ENCODE results near the gene ARHGAP29.
"Not testable (repeated sequence)": the region's sequence is repeated elsewhere in the genome, so short reads cannot be mapped to it uniquely, and the experiment has no call there.

Gene ARHGAP29

DNA sequence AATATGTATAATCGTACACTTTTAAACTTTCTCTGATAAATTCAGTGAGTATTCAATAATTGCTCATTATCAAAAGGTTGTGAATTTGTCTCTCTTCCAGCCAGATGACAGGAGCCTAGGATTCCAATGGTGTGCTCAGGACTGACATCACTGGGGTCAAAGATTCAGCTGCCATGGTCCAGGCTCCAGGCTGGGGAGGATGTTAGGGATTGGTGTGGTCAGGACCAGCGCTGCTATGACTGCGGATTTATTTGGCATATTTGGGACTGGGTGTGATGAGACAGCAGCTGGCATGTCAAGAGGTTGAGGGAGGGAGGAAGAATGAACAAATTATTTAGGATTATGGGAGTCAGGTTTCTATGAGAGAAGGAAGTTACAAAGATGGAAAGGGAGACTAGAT, 68.3 kb downstream of the ARHGAP29 start:
- DNase-seq = no peak

DNA sequence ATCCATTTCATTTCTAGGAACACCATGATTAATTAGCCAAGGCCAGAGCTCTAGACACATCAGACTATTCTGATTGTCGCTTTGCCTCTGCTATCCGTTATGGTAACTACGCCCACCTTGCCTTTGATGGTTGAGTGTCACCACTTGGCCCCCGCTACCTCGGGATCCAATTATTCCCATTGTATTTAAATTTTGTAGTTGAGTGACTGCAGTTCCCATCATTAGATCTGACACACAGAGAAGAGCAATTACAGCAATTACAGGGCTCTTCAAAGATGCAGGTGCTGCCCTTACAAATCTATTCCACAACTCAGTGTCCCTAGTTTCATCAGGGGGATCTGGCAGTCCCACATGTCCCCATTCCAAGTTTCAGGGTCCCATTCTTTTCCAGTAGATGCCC, 71.5 kb downstream of the ARHGAP29 start:
- no peak for DNase-seq

DNA sequence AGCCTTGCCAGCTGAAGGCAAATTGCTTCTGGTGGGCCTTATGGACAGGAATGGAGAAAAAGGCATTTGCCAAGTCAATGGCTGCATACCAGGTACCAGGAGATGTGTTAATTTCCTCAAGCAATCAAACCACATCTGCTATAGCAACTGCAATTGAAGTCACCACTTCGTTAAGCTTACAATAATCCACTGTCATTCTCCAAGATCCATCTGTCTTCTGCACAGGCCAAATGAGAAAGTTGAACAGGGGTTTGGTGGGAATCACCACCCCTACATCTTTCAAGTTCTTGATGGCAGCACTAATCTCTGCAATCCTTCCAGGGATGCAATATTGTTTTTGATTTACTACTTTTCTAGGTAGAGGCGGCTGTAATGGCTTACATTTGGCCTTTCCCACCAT, 72.5 kb downstream of the ARHGAP29 start:
- not testable (repeated sequence) for DNase-seq

DNA sequence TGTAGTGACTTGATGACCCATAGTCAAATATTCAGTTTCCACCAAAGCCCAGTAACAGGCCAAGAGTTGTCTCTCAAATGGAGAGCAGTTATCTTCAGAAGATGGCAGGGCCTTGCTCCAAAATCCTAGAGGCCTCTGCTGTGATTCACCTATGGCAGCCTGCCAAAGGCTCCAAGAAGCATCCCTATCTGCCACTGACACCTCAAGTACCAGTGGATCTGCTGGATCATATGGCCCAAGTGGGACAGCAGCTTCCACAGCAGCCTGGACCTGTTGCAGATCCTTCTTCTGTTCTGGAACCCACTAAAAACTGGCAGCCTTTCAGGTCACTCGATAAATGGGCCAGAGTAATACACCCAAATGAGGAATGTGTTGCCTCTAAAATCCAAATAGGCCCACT, 73.3 kb downstream of the ARHGAP29 start:
- DNase-seq = not testable (repeated sequence)

DNA sequence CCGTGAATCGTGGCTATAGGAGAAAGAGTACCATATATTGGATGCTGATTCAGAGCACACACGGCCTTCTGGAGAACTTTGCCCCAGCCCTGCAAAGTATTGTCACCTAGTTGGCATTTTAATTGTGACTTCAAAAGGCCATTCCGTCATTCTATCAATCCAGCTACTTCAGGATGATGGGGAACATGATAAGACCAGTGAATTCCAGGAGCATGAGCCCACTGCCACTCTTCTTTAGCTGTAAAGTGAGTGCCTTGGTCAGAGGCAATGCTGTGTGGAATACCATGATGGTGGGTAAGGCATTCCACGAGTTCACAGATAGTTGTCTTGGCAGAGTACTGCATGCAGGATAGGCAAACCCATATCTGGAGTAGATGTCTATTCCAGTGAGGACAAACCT, 74.1 kb downstream of the ARHGAP29 start:
- not testable (repeated sequence) for DNase-seq

DNA sequence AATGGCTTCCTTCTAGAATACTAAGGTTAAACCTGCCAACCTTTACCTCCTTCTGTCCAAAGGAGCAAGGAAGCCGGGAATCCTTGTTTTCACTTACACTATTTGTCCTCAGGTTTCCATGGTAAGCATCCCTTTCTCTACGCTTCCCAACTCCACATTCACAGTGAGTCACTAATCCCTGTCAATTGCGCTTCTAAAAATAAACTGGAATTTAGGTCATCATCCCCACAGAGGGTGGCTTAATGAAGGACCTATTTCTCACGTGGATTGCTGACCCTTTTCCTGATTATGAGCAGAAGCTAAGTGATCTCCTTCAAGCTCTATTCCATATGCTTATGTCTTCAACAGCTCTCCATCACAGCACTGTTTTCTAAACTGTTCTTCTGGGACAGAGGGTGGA, 76.6 kb downstream of the ARHGAP29 start:
- no peak for DNase-seq

DNA sequence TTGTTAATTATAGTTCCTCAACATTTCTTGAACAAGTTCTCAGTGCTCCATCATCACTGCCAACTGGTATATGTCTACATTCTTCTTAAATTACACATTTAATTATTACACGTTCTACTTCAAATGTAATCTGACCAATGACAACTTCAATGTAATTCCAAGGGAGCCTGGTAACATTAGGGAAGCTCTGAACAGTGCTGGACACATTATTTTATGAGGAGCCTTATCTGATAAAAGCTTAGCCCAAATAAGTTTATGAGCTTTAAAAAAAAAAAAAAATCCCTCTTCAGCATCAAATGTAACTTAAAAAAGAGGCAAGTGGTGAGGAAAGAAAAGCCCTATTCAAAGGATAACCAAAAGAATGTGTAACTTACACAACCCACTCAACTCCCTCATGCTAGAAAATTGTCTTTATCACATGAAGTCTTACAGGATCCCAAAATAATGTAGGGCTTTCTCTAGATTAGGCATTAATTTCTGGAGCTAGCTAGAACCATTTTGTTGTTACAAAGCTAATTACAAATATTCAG, 81.2 kb downstream of the ARHGAP29 start:
- DNase-seq = no peak

DNA sequence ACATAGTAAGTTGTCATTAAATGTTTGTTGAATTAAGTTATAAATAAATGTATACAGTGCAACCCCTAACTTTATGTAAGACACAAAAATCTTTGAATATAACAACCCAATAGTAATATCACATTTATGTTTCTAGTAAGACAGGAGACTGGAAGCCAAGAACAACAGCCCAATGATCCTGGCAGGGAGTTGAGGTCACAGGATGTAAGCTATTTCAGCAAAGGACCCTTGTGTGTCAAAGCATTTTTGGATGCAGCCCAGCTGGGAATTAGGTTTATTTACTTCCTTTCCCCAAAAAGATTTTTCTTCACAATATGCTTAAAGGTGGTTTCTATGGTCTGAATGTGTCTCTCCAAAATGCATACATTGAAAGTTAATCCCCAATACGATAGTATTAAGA, 82.4 kb downstream of the ARHGAP29 start:
- no peak for DNase-seq

DNA sequence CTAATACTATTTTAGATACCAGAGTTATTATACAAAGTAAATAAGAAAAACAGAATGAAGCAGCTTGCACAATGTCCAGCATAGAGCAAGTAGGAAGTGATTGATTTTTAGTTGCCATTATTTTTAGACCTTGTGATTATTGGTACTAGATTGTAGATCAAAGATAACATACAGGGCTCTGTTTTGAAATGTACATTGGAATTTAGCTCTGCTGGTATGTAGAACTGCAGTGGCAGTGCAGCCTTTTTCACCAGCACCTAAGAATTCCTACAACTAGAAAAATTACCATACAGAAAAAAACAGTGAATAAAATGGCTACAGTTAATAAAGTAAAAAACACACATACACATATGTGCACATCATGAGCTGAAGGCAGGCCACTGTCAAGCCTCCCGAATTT, 84.3 kb downstream of the ARHGAP29 start:
- DNase-seq = no peak

DNA sequence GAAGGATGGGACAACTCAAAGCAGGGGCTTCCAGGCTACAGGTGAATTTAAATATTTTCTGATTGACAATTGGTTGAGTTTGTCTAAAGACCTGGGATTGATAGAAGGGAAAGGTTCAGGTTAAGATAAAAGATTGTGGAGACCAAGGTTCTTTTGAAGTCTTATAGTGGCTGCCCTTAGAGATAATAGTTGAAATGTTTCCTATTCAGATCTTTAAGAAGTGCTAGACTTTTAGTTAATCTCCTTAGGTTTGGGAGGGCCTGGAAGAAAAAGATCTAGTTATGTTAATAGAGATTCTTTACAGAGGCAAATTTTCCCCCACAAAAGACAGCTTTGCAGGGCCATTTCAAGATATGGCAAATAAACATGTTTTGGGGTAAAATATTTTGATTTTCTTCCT, 88.2 kb downstream of the ARHGAP29 start:
- DNase-seq = not testable (repeated sequence)

DNA sequence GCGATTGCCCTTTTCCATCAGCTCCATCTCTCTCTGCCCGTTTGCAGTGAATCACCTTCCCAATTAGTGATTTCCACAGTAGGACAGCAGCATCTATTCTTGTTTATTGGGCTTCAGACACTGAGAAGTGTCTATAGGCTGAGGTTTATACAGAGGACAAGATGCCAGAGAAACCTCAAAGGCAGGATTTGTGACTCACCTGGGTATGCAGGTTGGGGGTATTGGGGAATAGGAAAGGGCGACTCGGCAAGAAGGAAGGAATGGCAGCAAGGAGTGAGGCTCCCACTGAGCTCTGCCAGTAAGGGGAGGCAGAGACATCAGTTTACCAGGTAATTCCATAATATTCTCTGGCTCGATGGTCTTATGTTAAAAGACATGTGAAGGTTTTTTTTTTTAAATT, 91.1 kb downstream of the ARHGAP29 start:
- DNase-seq = no peak

DNA sequence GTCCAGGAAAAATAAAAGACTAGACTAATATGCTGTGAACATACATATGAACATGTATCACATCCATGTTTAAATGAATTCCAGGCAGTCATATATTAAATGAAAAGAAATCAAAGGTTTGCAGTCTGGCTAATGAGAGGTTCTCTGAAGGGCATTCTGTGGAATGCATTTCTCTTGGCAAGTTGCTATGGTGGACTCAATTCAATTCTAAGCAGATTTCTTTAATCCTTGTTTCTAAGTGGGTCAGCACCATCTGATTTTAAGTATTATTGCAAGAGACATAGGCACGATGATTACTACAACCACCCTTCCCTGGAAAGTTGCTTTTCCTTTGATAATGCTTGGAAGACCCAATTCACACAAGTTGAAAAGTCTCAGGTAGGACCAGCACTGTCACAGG, 92.5 kb downstream of the ARHGAP29 start:
- no peak for DNase-seq

DNA sequence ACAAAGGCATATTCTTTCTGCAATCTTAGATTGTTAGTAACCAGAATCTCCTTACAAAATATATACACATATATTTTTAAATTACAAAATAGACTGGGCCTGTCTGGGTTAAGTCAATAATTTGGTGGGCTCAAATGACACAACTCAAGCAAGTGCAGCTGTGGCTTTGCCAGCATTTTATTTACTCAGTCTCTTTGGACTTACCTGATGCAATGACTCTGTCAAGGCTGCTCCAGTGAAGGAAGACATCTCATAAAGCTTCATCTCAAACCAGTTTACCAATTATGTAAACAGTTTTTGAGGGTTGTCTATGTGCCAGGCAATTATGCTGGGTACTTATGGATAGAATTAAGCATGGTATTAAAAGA, 93.6 kb downstream of the ARHGAP29 start:
- no peak for DNase-seq

DNA sequence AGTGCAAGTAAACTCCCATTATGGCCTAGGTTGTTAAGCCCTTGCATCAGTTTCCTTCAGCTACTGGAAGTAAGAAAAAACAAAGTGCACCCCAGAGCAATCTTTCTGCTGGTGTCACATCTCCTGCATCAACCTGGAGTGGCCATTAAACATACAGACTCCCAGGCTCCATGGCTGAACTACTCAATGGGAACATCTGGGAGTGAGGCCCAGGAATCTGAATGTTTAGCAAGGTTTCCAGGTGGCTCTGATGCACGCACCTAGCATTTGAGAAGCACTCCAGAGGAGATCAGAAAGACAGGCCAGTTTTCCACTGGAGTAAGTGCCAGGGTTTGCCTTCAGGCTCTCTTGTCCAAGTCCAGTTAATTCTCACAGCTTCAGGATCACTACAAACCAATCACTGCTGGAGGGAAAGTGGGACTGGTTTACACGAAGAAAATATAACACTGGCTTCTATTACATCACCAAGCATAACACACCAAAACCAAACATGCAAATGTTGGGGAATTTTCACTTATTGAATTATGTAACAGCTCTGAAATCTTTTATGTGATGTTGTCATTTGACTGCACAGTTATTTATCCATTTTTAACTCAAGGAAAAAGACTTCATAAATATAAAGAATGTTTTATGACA, 94.1 kb downstream of the ARHGAP29 start:
- no peak for DNase-seq

DNA sequence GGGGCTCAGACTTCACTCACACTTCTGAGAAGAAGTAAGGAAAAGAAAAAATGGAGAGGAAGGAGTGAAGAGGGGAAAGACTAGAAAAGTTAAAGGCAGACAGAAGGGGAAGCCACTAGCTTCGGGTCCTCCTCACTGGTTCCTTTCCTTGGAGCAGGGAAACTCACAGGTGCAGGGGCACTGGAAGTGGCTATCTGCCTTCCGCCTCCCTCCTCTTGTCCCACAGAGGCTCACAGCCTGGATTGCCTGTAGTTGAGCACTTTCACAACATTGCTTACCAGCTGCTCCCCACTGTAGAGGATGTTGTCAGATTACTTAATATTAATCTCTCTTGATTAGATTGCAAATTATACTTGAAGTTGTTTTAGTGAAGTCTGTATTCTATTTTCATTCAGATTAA, 94.8 kb downstream of the ARHGAP29 start:
- DNase-seq = no peak

DNA sequence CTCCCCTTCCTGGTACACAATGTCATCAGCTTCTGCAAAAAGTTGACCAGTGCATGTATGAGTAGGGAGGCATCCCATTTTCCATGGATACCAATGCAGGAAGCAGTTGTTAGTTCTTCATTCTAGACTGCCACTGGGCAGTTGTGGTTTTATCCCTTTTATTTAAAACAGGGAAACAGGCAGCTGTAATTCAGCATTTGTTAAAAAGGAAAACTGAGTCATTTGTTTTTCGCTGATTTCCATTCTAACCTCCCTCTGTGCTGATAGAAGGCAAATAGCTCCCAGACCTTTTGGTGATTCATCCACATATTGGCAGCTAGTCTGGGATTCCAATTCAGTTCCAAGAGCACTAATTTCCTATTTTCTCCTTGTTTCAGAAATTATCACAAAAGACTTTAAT, 95.4 kb downstream of the ARHGAP29 start:
- DNase-seq = no peak

DNA sequence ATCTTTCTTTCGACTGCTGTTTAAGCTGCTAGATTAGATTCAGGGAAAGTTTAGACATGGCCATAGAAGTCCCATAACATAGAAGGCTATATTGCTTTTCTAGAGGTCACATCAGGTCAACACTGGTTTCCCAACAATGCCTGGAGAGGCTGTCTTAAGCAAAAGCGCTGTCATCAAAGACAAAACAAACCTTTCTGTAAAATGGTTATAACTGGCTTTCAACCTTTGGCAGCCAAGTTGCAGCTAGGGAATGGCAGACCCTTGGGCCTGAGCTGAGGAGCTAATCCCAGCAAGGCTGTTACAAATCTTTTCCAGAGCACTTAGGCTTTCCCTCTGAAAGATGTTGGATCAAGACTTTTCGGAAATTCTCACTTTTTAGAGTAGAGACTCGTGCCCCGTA, 105.3 kb downstream of the ARHGAP29 start:
- no peak for DNase-seq

DNA sequence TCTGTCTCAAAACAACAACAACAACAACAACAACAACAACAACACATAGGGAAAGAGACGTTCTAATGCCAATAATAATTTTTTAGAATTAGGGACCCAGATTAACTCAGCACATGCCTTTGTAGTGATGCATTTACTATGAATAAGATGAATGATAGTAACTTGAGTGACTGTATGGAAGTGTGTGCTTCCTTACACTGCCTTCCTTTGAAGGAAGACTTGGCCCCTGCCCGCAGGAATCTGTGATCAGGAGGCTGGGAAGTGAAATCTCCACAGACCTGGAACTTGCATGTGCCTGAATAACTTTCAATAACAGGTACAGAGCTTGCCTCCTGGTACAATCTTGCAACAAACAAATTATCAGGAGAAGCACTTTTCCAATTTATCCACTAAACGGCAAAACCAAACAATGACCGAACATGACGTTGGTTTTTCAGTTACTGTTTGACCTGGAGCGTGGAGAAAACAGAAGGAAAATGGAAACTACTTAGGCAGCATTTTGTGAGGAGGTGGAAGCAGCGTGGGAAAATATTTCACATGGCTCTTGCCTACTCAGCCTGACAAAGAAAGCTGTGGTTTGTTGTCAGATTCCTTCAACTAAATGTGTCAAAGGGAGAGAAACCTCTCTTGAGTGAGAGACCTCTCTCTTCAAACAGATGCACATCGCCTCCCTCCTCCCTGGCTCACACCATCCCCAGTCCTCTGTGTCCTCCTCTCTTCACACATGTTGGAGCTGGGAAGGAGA, 106.4 kb downstream of the ARHGAP29 start:
- DNase-seq = no peak

DNA sequence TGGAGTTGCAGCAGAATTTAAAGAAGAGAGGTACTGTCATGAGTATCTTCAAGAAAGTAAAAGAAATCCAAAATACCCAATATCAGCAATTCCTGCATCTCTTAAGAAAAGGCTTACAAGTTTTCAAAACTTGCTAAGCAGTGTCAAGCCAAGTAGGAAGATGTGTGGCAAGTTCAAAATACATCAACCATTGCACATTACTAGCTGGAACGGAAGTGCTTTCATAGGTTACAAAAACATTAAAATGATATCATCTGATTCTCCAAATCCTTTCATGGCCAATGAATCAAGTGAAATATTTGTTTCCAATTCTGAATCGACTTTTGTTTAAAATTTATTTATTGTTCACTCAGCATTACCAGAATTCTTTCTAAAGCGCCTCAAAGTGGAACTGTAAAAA, 110.7 kb downstream of the ARHGAP29 start:
- no peak for DNase-seq

DNA sequence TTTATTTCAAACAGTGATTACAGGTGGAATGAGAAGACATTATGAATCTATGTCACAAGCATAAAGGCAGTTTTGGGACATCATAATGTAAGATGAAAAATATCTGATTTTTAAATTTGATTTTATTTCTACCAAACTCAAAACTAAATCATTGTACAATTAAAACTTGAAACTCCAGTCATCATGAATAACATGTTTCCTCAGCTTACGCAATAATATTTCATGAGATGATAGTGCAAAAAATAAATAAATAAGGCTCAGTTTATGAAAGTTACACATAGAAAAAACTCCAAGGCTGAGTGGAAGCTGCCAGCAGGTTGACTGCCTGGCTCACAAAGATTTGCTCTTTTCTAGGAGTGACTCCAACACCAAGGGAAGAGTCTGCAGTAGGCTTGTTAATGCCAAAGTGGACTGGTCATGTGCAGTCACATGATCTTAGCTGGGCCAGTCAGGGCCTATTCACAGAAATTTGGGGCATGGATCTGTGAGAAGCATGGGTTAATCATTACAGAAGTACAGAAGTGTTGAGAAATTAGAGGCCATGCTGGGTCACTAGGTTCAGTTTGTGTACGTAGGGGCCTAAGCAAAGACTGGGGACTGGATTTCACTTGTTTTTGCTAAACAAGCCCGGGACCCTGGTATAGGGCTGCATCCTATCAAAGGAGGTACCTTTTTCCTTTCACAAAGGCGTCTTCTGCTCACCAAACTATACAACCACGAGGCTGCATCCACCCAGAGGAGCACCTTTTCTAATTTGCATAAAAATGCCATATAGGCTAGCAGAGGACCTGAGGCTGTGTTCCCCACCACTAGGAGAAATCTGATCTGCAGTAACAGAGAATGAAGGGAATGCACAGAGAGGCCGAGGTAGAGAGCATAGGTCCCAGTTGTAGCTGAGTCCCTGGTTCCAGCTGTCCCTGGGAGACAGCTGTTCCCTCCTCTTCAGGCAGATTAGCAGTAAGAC, 111.6 kb downstream of the ARHGAP29 start:
- no peak for DNase-seq

DNA sequence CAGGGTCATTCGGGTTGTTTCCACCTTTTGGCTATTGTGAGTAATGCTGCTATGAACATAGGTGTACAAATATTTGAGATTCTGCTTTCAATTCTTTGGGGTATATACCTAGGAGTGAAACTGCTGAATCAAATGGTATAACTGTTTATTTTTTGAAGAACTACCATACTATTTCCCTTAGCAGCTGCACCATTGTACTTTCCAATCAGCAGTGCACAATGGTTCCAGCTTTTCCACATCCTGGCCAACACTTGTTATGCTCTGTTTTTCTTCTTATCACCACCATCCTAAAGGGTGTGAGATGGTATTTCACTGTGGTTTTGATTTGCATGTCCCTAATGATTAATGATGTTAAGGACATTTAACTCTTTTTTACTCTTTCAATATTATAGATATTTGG, 112.8 kb downstream of the ARHGAP29 start:
- DNase-seq = no peak

DNA sequence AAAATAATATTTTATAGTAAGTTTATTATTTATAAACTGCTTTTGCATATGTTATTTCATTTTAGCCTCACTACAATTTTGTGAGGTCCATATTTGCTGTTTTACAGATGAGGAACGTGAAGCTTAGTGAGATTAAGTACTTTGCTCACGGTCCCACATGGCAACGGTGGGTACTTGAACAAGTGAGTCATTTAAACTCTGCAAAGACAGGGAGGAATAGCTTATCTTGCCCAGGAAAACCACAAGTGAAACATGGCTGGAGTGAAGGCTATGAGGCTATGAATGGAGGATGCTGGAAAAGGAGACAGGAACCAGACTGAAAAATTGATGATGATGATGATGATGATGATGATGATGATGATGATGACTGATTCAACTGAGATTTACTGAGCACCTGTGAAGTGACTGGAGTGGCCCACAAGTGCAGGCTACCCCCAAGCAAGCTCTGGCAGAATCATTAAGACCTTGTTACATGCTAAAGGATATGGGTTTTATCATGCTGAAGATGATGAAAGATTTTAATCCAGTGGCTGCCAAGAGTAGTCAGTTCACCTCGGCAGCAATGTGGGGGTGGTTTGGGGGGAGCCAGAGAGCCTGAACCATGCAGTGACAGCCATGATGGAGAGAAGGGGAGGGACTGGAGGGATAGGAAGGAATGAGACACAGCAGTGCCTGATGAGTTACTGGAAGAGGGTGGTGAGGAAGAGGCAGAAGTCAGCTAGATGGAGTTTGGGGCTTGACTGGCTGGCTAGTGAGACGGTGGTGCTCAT, 115.0 kb downstream of the ARHGAP29 start:
- no peak for DNase-seq
